Hematopoietic multipotent progenitor cell (in vitro differentiated cells): ENCODE measurements around the gene BOD1. TPM values are rescaled to one million over a fixed set of nuclear protein-coding genes. Genes with fewer than 3 reads are reported as not detected.

ENCODE experiments used
- DNase-seq, 3 donors: peaks; one replicate each; pipeline ENCODE4 v3.0.0-alpha.2; 2011 to 2015; ENCODE audit warnings: low read depth in 2 of 3, low spot score in 2 of 3
- total RNA-seq: library from RNA; depleted of rRNA; stranded (reverse); fragments of >200 nt; gene quantifications from one replicate; pipeline ENCODE4 v1.2.3, GENCODE V29; 2012

BOD1 gene
- total RNA-seq = 23.2 TPM

GRCh38 chr5:173616577-173617118 lies at the start of gene BOD1:
TSS of gene BOD1 (minus strand) at chr5:173616650. CDS start at chr5:173616436, 214 bp downstream.
- DNase-seq = peak; percentile 81 to 98 (median 98)

DNA sequence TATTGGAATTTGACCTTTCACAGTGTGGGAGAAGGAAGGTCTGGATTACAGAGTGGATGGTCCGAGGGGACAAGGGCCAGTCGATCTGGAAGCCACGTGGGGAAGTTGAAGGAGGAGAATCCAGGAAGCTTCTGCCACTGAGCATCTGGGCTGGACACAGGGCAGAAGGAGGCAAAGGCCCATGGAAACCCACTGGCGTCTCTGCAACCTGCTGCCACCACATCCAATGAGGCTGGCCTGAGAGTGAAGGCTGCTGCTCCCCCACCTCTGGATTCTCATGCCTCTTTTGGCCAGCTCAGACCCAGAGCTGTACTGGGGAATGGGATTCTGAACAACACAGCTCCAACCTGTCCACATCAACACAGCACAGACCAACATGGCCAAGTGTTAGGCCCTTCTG lies 48.9 kb upstream of the BOD1 start:
- DNase-seq = no peak

- DNase-seq = peak in 2 of 3 donors; percentile 58 to 81
These were observed 47.7 kb upstream of the BOD1 start for GRCh38 chr5:173664154-173664526.

DNA sequence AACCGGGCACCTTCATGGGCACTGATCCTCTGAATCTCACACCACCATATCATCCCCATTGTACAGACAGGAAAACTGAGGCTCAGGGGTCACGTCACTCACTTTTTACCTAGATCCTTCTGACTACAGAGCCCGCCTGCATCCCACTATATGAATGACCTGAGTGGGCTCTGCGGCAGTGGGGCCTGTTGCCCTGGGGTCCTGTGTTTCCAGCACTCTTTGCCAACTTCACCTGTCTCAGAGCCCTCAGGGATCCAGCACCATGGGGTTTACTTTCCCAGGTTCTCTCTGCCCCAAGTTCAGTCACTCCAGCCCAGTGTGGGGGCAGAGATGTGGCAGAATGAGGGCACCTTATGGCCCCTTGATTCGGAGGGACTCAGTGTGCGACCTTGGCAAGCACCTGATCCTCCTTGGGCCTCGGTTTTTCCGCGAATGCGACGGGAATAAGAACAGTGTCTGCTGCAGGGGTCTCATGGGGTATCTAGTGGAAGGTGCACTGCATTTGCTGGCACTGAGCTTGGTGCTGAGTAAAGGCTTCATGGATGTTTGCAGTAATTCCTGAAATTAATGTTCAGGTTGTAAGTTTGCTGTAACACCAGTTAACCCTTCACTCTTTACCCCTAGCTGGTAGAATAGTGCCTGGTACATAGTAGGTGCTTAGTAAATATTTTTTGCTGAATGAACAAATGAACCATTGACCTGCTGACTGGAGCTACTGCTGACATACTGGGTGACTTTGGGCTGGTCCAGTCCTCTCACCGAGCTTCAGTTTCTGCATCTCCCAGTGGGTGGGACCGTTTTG lies 47.1 kb upstream of the BOD1 start:
- DNase-seq = no peak

GRCh38 chr5:173662581-173663351 lies 46.3 kb upstream of the BOD1 start:
- no peak for DNase-seq

- DNase-seq = no peak
These were observed 44.2 kb upstream of the BOD1 start for GRCh38 chr5:173660481-173661280.

DNA sequence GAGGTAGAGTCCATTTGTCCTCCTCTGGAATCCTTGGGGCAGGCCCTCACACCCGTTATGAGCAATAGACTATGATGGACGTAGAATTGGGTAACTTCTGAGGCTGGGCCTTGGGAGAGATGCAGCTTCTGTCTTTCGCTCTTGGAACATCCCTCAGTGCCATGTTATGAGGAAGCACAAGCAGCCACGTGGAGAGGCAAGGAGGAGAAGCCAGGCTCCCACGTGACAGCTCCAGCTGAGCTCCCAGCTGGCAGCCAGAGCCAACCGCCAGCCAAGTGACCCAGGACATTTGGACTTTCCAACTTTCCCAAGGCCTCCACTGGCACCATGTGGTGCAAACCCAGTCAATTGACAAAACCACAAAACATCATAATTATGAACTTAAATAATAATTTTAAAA lies 43.0 kb upstream of the BOD1 start:
- no peak for DNase-seq

DNA sequence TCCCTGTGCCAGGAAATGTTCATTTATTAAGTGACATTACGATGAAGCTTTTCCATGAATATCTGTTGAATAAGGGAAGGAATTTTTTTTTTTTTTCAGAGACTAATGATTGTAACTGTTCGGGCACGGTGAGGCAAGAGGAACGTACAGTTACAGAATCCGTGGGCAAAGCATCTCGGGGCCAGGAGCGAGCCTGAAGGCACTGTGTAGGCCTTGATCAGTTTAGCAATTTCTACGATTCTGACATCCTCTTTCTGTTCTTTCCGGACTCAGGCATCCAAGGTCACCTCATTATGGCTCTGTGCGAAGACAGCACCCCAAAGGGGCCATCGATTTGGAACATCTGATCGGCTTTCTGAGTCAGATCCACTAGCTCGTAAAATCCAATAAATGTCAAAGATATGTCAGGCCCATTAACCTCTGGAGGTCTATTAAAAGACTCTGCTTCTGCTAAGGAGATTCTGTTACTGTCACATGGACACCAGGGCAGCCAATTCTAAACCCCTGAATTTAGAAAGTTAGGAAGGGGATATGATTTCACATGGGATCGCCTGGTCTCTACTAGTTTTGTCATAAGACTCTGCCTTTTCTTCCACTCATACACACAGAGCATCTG lies 41.4 kb upstream of the BOD1 start:
- DNase-seq = no peak

GRCh38 chr5:173655196-173655797 lies 38.8 kb upstream of the BOD1 start:
- DNase-seq = no peak

- DNase-seq = no peak
These were observed 37.5 kb upstream of the BOD1 start for GRCh38 chr5:173653822-173654523.

DNA sequence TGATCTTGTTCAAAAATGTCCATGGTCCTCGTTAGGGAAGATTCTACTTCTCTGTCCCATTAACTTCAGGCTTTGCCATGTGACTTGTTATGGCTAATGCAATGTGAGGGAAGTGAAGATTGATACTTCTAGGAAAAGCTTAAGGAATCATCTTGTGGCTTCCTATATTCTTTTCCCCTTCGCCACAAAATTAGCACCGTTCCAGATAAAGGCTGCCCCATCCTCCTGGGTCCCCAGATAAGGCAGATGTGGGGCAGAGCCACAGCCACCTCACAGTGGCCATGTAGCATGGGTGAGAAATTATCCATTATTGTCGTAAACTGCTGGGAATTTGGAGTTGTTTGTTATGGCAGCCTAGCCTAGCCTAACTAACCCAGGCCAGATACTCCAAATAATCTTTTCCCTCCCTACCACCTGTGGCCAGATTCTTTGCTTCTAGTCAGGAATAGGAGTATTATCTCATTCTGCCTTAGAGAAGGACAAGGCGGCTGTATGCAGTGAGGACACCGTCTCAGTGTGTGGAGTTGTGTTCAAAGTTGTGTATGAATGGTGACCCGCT lies 31.9 kb upstream of the BOD1 start:
- DNase-seq = no peak

GRCh38 chr5:173646692-173647091 lies 30.2 kb upstream of the BOD1 start:
- DNase-seq = no peak

DNA sequence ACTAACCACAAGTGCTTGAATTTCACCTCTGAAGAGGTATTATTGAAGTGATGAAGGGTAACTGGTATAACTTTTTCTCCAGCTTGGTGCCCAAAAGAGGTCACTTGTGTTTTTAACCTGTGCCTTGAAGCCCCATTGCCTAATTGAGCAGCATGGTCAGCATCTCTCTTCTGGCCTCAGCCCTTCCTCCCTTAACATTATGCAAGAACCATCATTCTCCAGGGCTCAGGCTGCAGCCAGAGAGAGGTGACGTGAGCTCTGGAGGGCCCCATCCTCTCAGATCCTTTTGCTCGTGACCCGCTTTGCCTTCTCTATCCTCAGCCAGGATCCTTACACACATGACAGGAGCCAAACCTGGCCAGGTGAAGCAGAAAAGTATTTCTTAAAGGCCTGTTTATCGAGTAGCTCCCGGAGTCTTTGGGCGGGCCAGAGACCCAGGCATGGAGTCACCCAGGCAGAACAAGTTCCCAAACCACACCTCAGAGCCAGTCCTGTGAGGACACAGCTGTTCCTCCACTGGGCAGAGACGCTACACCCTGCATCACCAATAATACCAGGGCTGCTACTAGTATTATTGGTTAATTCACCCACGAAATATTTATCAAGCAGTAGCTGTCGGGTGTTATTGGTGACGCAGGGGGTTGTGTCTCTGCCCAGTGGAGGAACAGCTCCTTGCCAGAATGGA lies 29.6 kb upstream of the BOD1 start:
- DNase-seq = no peak

- no peak for DNase-seq
These were observed 29.0 kb upstream of the BOD1 start for GRCh38 chr5:173645437-173645807.

GRCh38 chr5:173644673-173645436 lies 28.4 kb upstream of the BOD1 start:
- DNase-seq = no peak

GRCh38 chr5:173643964-173644363 lies 27.5 kb upstream of the BOD1 start:
- DNase-seq = no peak

DNA sequence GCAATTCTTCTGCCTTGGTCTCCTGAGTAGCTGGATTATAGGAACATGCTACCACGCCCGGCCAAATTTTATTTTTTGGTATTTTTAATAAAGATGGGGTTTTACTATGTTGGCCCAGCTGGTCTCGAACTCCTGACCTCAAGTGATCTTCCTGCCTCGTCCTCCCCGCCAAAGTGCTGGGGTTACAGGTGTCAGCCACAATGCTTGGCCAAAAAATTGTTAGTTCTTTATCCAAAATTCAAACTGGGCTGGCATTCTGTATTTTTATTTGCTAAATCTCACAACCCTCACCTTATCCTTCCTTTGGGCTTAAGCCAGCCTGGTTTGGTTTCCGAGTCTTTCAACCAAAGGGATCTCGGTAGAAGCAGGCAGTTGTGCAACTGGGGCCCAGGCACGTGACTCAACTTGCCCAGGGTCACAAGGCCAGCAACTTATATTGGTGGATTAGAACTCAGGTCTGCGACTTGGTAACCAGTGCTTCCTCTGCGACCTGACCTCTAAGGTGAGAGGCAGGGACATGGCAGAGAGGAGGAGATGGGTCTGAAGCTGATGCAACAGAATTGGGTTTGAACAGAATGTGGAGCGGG lies 26.5 kb upstream of the BOD1 start:
- DNase-seq = no peak
